ENCODE results near the gene NPS.
A peak's percentile ranks its signal among the peaks of the same experiment; 100 is the strongest.

The NPS gene

DNA sequence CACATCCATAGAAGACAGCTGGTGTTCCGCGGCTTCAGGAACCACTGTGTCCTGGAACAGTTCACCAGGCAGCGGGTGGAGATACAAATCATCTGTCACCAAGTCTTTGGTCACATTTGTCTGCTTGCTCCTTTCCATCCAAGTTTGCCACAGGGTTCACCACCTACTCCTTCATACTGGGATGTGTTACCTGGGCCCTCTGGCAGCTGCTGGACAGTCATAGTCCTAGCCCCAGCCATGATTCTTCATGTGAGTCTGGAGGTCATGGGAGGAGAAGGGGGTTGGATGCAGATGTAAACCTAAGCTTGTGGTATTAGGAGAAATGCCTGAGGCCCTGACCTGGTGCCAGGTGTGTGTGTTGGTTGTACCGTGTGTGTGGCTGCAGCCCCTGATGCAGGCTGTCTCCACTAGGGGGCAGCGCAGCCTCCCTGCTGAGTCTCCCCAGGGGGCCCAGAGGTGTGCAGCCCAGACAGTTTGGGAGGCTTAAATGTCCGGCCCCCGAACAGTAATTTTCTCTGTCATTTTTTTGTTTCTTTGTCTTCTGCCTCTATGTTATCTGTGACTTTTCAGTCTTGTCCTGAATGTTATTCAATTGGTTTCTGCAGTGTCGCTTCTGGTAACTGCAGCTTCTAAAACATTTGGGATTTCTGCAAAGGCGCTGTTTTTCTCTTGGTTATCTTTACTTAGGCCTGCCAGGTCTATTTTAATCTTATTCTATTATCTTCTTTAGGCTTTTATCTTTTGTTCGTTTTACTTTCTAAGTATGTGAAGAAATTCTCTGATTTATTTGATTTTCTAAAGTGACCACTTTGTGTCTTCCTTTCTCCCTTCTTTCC lies 14.8 kb downstream of the NPS start:
- peak; percentile 72 for DNase-seq

GRCh38 chr10:127564644-127565043 lies 15.5 kb downstream of the NPS start:
- DNase-seq = no peak

- DNase-seq = no peak
These were observed 16.5 kb downstream of the NPS start for GRCh38 chr10:127565583-127565982.

- no peak for DNase-seq
These were observed 20.1 kb downstream of the NPS start for GRCh38 chr10:127569210-127569609.

DNA sequence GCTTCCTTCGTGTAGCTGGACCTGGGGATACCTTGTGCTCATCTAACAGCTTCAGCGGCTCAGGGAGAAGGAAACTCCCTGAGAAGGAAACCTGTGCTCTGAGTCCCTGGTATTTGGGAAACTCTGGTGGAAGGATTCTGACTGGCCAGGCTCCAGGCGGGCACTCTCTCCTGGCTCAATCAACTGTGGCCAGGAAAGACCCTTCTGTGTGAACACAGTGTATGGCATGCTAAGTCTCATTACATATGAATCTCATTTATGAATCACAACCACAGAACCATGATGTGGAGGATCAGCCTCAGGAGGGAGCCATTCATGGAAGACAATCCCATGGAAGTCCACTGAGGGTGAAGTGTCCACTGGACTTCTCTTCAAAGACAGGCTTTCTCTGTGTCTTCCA lies 20.9 kb downstream of the NPS start:
- DNase-seq = no peak

- no peak for DNase-seq
These were observed 22.3 kb downstream of the NPS start for GRCh38 chr10:127571386-127571785.

DNA sequence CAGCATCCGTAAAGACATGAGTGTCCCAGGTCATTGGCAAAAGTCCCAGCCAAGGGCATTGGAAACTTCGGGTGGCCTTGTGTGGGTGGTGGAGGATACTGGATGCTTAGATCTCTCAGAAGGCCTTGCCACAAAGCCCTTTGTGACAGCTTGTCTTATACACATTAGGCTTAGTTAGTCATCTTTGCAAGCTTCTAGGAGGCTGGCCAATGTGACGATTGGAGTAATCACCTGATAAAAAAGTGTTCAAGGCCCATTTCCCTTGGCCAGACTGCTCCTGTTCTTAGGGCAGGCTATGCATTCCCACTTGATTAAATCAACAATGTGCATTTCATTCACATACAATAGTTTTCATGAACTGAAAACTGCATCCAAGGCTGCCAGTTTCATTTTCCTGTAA lies 26.9 kb downstream of the NPS start:
- no peak for DNase-seq

DNA sequence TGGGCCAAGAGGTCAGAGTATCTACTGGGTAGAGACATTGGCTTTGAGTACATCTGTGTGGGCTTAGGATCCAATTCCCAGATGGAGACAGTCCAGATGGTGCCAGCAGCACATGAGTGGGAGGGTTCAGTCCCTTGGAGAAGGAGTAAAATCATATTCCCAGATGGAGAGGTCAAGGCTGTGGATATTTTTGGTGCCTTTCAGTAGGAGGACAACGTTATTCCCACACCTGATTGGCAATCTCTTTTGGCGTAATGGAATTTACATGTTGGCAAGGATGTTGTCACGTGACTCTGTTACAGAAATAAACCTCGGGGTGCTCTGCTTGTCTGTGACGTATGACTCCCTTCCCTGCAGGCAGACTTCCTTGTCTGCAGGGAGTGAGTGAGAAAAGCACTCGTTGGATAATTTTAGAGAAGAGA lies 27.6 kb downstream of the NPS start:
- no peak for DNase-seq

DNA sequence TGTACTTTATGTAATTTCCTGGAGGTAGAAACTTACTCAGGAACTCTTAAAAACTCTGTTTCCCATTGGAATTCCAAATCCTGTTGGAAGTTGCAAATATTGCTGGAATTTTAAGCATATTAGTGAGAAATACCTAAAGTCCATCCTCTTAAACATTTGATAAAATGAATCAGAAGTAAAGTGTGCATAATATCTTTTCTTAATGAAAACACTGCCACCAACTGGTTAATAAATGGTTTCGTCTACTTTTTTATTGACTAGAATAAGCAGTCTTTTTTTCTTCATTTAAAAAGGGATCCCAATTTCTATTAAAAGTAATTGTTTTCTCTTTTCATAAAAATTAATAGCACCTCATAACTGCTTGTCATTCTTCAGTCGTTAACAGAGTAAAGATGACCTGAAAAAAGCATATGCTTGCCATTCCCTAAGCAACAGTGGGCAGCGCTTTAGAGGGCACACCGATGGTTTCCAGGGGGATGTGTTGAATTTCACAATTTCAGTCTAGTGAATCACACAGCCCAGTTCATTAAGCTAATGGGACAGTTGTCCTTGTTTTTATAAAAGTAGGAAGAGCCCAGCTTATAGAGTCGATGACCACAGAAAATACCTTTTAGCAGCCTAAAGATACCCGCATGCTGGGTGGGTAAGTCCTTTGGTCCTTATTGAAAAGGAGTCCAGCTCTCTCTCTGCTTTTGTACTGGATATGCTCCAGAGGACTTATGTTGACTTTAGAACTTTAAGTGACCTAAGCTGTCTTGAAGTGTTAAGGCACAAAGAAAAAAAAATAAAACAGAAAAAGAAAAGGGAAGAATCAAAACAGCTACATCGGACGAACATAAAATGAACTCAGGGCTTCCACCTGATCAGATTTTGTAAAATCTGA lies 28.5 kb downstream of the NPS start:
- no peak for DNase-seq

- DNase-seq = no peak
These were observed 29.3 kb downstream of the NPS start for GRCh38 chr10:127578259-127578960.

DNA sequence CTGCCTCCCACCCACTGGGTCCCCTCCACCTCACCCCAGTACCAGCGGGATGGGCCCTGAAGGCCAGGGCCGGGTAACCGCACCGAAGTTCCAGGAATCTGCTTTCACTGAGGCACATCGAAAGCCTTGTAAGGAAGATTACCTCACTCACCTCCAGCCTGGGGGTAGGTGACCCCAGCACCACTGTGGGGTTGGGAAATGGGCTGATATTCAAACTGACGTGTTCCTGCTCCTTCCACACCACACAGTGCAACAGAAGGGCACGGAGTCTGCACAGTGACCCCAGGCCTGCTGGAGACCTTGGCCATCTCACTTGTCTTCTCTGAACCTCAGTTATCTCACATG lies 29.8 kb downstream of the NPS start:
- no peak for DNase-seq

DNA sequence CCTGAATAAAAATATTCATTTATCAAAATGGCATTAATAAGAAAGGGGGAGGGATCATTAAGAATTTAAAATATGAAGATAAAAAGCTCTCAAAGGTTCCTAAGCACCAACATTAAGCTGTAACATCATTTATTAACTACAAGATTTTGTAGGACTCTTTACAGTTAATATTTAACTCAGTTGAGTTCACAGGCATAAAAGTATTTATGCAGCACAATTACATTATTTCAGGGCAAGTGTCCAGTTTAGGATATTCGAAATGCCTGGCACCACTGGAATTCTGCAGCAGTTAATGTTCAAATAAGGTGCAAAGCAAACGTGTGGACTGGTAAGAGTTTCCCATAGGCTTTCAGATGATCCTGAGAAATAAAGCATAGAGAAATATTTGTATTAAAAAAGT lies 30.5 kb downstream of the NPS start:
- DNase-seq = no peak

GRCh38 chr10:127580822-127581221 lies 31.7 kb downstream of the NPS start:
- no peak for DNase-seq

GRCh38 chr10:127585519-127586023 lies 36.5 kb downstream of the NPS start:
- DNase-seq = no peak

- no peak for DNase-seq
These were observed 38.7 kb downstream of the NPS start for GRCh38 chr10:127587668-127588365.

GRCh38 chr10:127592586-127592985 lies 43.5 kb downstream of the NPS start:
- no peak for DNase-seq

- no peak for DNase-seq
These were observed 51.4 kb downstream of the NPS start for GRCh38 chr10:127600479-127600878.

Measured in stimulated activated CD8-positive, alpha-beta memory T cell treated with anti-CD3 and anti-CD28 coated beads, Interleukin-4, amount 100 ng/mL, for 48 hours (primary cell).